Caco-2 (cell line): ENCODE results near the gene INHBB. TPM values are rescaled to one million over a fixed set of nuclear protein-coding genes. Genes with fewer than 3 reads are reported as not detected.
A peak's percentile ranks its signal among the peaks of the same experiment; 100 is the strongest.

Experiments used
- BruUV-seq: library from RNA; stranded (reverse); fragments of 400-500 nt; replicated peaks from 2 replicates; lab custom pipeline; 2021; lab: Mats Ljungman, UMichigan
- CTCF ChIA-PET: fragments of 300-600 bp; sonication (Branson Sonifier 250); formaldehyde crosslinking; loops from one replicate; lab custom pipeline; 2022; ENCODE audit warnings: antibody characterized with exemption; lab: Charles Lee
- POLR2A ChIA-PET: fragments of 300-600 bp; sonication (Branson Sonifier 250); formaldehyde crosslinking; loops from one replicate; lab custom pipeline; 2022; ENCODE audit warnings: antibody characterized with exemption; lab: Charles Lee
- DNase-seq, 2 experiments: peaks; one replicate each; pipeline versions ENCODE4 v3.0.0 to v3.0.0-alpha.2; 2020 to 2022
- H3K27me3 ChIP-seq: replicated peaks from 2 replicates; pipeline ENCODE4 v1.6.0; 2011; ENCODE audit warnings: low read length; ENCODE audit not compliant: control insufficient read depth, insufficient read depth
- H3K36me3 ChIP-seq: 2 replicates; pipeline ENCODE4 v1.5.1; 2011; ENCODE audit warnings: low read length; ENCODE audit not compliant: control insufficient read depth, insufficient read depth
- H3K4me1 ChIP-seq: fragments of 250-450 bp; sonication (Bioruptor Pico); 2 replicates; pipeline ENCODE4 v1.5.1; 2020; ENCODE audit warnings: mild to moderate bottlenecking
- H3K4me3 ChIP-seq: 2 replicates; pipeline ENCODE4 v1.5.1; 2011; ENCODE audit warnings: low read depth, mild to moderate bottlenecking, control low read depth, low read length
- H3K9me3 ChIP-seq: fragments of 250-450 bp; sonication (Bioruptor Pico); 2 replicates; pipeline ENCODE4 v1.5.1; 2020; ENCODE audit warnings: mild to moderate bottlenecking, moderate library complexity
- H3K27ac Mint-ChIP-seq: one replicate; pipeline ENCODE4 v1.8.0; 2022; ENCODE audit warnings: mixed read lengths; ENCODE audit not compliant: unreplicated experiment
- H3K27me3 Mint-ChIP-seq: one replicate; pipeline ENCODE4 v1.8.0; 2022; ENCODE audit warnings: mixed read lengths; ENCODE audit not compliant: insufficient read depth, unreplicated experiment
- H3K36me3 Mint-ChIP-seq: one replicate; pipeline ENCODE4 v1.8.0; 2022; ENCODE audit warnings: mild to moderate bottlenecking, mixed read lengths; ENCODE audit not compliant: insufficient read depth, unreplicated experiment
- H3K4me1 Mint-ChIP-seq: one replicate; pipeline ENCODE4 v1.8.0; 2022; ENCODE audit warnings: low read depth, mixed read lengths; ENCODE audit not compliant: unreplicated experiment
- H3K4me3 Mint-ChIP-seq: one replicate; pipeline ENCODE4 v1.8.0; 2022; ENCODE audit warnings: mild to moderate bottlenecking, moderate library complexity, mixed read lengths; ENCODE audit not compliant: unreplicated experiment
- H3K9me3 Mint-ChIP-seq: one replicate; pipeline ENCODE4 v1.8.0; 2022; ENCODE audit warnings: mixed read lengths; ENCODE audit not compliant: unreplicated experiment
- CTCF ChIP-seq, 2 experiments: fragments of 200-600 bp in 1 of 2; IDR thresholded peaks; 1 replicate in 1 of 2; 2 replicates in 1 of 2; pipeline versions ENCODE4 v1.5.1 to v1.8.0; 2011 to 2022; ENCODE audit warnings: antibody characterized with exemption in 1 of 2, control low read depth in 1 of 2, inconsistent platforms in 1 of 2, low read depth in 1 of 2, low read length in 1 of 2, mild to moderate bottlenecking in 1 of 2, moderate library complexity in 1 of 2; ENCODE audit not compliant: insufficient read depth in 1 of 2, severe bottlenecking in 1 of 2, unreplicated experiment in 1 of 2
- intact Hi-C: fragments of 100-400 bp; cut with micrococcal nuclease; formaldehyde crosslinking; loops from one replicate; pipeline ENCODE4 v1.10.0; 2022; ENCODE audit not compliant: unreplicated experiment
- total RNA-seq: library from RNA; stranded (reverse); gene quantifications from 2 replicates; pipeline ENCODE4 v1.2.3, GENCODE V29; 2022

The INHBB gene
- total RNA-seq, 1 experiment from 2014 or later: 28.9 TPM

GRCh38 chr2:120354935-120355779, 9.2 kb downstream of the INHBB start:
- CTCF ChIA-PET: no interaction called here
- Mint-ChIP-seq H3K4me3 (no peak overlapping the region), H3K4me1 (no peaks in the 10 kb centered on the region), H3K27ac (no peak overlapping the region), H3K36me3 (peaks cover 11% of the 10 kb centered on the region), H3K27me3 (no peaks in the 10 kb centered on the region), H3K9me3 (no peaks in the 10 kb centered on the region)
- Histone ChIP-seq H3K4me3 (no peak overlapping the region), H3K9me3 (no peaks in the 10 kb centered on the region), H3K4me1 (no peaks in the 10 kb centered on the region), H3K27me3 (no peaks in the 10 kb centered on the region), H3K36me3 (no peaks in the 10 kb centered on the region)
- TF ChIP-seq CTCF (IDR thresholded peaks at IDR 0.05; ENCODE audit: insufficient read depth in 1 of 2, low read depth in 1 of 2, low read length in 1 of 2, severe bottlenecking in 1 of 2, unreplicated experiment in 1 of 2): no peak
- POLR2A ChIA-PET: no interaction called here
- DNase-seq: no peak
- intact Hi-C loops: no loop called here
- BruUV-seq: no TSS peak

GRCh38 chr2:120355780-120356266, 9.9 kb downstream of the INHBB start:
- Mint-ChIP-seq H3K4me3 (no peak overlapping the region), H3K27ac (no peak overlapping the region), H3K4me1 (no peaks in the 10 kb centered on the region), H3K36me3 (peaks cover 6% of the 10 kb centered on the region), H3K9me3 (no peaks in the 10 kb centered on the region), H3K27me3 (no peaks in the 10 kb centered on the region)
- Histone ChIP-seq H3K27me3 (no peaks in the 10 kb centered on the region), H3K4me3 (no peak overlapping the region), H3K36me3 (no peaks in the 10 kb centered on the region), H3K4me1 (no peaks in the 10 kb centered on the region), H3K9me3 (no peaks in the 10 kb centered on the region)
- intact Hi-C loops: no loop called here
- ChIA-PET POLR2A (no interaction called here), CTCF (no interaction called here)
- TF ChIP-seq CTCF (IDR thresholded peaks at IDR 0.05; ENCODE audit: insufficient read depth in 1 of 2, low read depth in 1 of 2, low read length in 1 of 2, severe bottlenecking in 1 of 2, unreplicated experiment in 1 of 2): no peak
- no TSS peak for BruUV-seq
- no peak for DNase-seq

GRCh38 chr2:120357768-120358167, 11.8 kb downstream of the INHBB start:
- Mint-ChIP-seq H3K27ac (peak overlapping the region; percentile 33), H3K27me3 (no peaks in the 10 kb centered on the region), H3K36me3 (peaks cover 5% of the 10 kb centered on the region), H3K4me1 (no peaks in the 10 kb centered on the region), H3K4me3 (no peak overlapping the region), H3K9me3 (no peaks in the 10 kb centered on the region)
- Histone ChIP-seq H3K36me3 (no peaks in the 10 kb centered on the region), H3K4me1 (no peaks in the 10 kb centered on the region), H3K4me3 (no peak overlapping the region), H3K9me3 (no peaks in the 10 kb centered on the region), H3K27me3 (no peaks in the 10 kb centered on the region)
- ChIA-PET POLR2A (no interaction called here), CTCF (no interaction called here)
- intact Hi-C loops: no loop called here
- BruUV-seq: no TSS peak
- no peak for TF ChIP-seq CTCF (IDR thresholded peaks at IDR 0.05; ENCODE audit: insufficient read depth in 1 of 2, low read depth in 1 of 2, low read length in 1 of 2, severe bottlenecking in 1 of 2, unreplicated experiment in 1 of 2)
- DNase-seq: no peak
